VCaP (cell line): Measurements from ENCODE around the gene RNF157.

Experiments
- H3K27ac ChIP-seq: fragments of 450-650 bp; 2 replicates; pipeline ENCODE4 v1.5.1; 2017
- TF ChIP-seq, protein P1 (sequence below): fragments of 450-650 bp; conservative IDR thresholded peaks from 2 replicates; pipeline ENCODE4 v1.5.1; 2017; ENCODE audit warnings: mild to moderate bottlenecking, moderate library complexity

The RNF157 gene

GRCh38 chr17:76240461-76241203 is at the start of gene RNF157:
Gene RNF157, minus strand, starts transcription at chr17:76240493. Its CDS starts 253 bp downstream, at chr17:76240240.
- peak within 1 kb of the TSS; percentile 79 for H3K27ac ChIP-seq
- TF ChIP-seq, protein P1, sequence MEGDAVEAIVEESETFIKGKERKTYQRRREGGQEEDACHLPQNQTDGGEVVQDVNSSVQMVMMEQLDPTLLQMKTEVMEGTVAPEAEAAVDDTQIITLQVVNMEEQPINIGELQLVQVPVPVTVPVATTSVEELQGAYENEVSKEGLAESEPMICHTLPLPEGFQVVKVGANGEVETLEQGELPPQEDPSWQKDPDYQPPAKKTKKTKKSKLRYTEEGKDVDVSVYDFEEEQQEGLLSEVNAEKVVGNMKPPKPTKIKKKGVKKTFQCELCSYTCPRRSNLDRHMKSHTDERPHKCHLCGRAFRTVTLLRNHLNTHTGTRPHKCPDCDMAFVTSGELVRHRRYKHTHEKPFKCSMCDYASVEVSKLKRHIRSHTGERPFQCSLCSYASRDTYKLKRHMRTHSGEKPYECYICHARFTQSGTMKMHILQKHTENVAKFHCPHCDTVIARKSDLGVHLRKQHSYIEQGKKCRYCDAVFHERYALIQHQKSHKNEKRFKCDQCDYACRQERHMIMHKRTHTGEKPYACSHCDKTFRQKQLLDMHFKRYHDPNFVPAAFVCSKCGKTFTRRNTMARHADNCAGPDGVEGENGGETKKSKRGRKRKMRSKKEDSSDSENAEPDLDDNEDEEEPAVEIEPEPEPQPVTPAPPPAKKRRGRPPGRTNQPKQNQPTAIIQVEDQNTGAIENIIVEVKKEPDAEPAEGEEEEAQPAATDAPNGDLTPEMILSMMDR: no peak

GRCh38 chr17:76281573-76282371 is 41.5 kb upstream of the RNF157 start:
- H3K27ac ChIP-seq: peak overlapping the region; percentile 83
- TF ChIP-seq, protein P1: no peak

DNA sequence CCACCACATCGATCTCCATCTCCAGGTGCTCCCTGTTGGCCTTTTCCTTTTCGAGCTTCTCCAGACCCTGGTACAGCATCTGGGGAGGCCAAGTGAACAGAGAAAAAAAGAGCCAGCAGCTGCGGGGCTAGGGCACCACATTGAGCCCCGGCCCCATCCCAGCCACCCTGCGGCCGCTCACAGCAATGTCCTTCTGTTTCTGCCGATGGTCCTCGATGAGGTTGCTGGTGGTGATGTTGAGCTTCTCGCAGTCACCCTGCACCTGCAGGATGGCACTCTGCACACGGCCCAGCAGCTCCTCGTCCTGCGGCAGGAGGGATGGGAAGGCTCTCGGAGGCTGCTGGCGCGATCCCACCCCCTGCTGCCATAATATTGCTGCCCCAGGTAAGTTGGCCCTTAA is 40.4 kb upstream of the RNF157 start:
- peak overlapping the region; percentile 83; the same call in 1 of the 2 replicates for H3K27ac ChIP-seq
- TF ChIP-seq, protein P1: no peak

GRCh38 chr17:76279742-76280287 is 39.5 kb upstream of the RNF157 start:
- TF ChIP-seq, protein P1: peak; percentile 64; the same call in 1 of the 2 replicates
- peak overlapping the region; percentile 83; the same call in 1 of the 2 replicates for H3K27ac ChIP-seq

GRCh38 chr17:76278952-76279741 is 38.9 kb upstream of the RNF157 start:
- TF ChIP-seq, protein P1: peak; percentile 98
- H3K27ac ChIP-seq: peak overlapping the region; percentile 83; the same call in 1 of the 2 replicates

DNA sequence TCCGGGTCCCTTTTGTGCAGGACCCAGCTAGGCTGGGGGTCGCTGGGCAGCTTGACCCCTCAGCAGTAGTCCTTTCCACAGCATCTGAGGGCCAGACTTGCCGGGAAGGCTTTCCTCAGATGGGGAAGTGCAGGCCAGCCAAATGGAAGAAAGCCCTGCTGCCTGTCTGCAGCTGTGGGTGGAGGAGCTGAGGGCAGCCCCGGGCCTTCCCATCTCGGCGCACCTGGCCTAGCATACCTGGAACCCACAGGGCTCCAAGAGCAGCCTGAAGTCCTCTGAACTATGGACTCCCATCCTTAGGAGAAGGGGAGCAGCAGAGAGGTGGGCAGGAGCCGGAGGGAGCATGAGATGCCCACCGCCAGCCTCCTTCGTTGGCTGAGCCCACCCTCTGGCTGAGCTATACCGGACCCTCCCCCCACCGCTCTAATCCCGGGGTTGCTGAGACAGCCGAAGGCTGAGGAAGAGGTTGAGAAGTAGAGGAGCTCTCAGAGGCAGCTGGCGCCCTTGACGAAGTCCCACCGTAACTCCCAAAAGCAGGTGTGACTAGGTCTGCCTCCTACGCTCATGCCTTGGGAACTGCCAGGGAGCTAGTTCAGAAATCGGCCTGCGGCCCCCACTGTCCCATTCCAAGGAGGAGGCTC is 38.1 kb upstream of the RNF157 start:
- peak overlapping the region; percentile 83; the same call in 1 of the 2 replicates for H3K27ac ChIP-seq

More for the DNA sequence above, 38.1 kb upstream of the RNF157 start:
- TF ChIP-seq, protein P1: no peak
